ENCODE results near the gene PREB. TPM values are rescaled to one million over a fixed set of nuclear protein-coding genes. Genes with fewer than 3 reads are reported as not detected.

The PREB gene
- total RNA-seq, 4 donors from 2014 or later = 45.5 to 77.9 (median 53.9) TPM

DNA sequence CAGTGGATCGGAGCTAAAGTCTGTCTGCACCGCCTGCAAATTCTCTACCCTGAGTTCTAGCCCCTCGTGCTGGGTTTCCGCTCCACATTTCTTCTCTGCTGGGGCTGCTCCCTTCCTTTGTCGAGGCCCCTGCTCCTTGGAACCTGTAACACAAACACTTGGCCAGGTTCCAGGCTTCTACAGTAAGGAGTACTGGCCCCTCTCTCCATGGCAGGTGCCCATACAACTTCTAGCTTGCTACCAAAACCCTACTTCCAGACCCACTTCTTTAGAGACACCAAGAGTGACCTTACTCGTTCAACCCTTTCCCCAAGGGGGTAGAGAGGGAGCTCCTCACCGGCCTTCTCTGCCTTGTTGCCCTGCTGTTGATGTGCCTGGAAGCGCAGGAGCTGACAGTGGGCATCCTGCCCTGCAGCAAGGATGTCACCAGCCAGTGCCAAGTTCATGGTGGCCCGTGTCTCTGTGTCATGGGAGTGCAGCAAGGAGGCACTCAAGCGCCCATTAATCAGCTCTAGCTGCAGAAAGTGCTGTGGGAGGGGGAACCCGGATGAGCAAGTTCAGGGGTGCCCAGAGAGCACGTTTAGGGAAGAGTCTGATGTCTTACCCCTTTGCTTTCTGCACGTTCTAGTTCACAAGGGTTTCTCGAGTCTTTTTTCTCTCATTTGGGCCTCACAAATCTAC is 1.1 kb downstream of the PREB start:
- H3K27me3 ChIP-seq = no peaks in the 10 kb centered on the region
- H3K9me3 ChIP-seq = no peaks in the 10 kb centered on the region
- peak overlapping the region; percentile 62 to 97 (median 94) for H3K4me3 ChIP-seq
- no peak for DNase-seq
- H3K4me1 ChIP-seq = peaks cover 12 to 28% (median 13%) of the 10 kb centered on the region in 3 donors
- peaks cover 15 to 39% (median 22%) of the 10 kb centered on the region in 3 donors for H3K36me3 ChIP-seq
- intact Hi-C loops (cut with DNase I) = no loop called here
- peak overlapping the region in 3 of 4 donors; percentile 86 to 95 (median 89) for H3K27ac ChIP-seq
- WGBS, 2 donors = 39 to 41% methylated on average over 14 of the region's 14 CpGs
- TF ChIP-seq, protein P1, sequence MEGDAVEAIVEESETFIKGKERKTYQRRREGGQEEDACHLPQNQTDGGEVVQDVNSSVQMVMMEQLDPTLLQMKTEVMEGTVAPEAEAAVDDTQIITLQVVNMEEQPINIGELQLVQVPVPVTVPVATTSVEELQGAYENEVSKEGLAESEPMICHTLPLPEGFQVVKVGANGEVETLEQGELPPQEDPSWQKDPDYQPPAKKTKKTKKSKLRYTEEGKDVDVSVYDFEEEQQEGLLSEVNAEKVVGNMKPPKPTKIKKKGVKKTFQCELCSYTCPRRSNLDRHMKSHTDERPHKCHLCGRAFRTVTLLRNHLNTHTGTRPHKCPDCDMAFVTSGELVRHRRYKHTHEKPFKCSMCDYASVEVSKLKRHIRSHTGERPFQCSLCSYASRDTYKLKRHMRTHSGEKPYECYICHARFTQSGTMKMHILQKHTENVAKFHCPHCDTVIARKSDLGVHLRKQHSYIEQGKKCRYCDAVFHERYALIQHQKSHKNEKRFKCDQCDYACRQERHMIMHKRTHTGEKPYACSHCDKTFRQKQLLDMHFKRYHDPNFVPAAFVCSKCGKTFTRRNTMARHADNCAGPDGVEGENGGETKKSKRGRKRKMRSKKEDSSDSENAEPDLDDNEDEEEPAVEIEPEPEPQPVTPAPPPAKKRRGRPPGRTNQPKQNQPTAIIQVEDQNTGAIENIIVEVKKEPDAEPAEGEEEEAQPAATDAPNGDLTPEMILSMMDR (IDR thresholded peaks at IDR 0.05) = no peak
- no peak for TF ChIP-seq POLR2A (IDR thresholded peaks at IDR 0.05)

DNA sequence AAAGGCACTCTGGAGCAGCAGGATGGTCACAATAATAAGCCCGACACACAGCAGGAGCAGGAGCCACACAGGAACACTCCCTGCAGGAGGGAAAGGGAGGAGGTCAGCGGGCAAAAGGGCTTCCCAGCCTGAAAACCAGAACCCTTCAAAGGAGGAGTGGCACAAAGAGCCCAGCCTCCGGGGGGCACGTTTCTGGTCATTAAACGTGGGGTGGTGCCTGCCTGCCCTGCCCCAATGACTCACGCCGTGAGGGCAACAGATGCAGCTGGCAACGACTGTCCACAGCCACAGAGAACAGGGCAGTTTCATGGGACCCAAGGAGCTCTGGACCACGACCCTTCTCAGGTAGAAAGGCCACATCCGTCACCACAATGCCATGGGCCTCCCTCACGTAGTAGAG is 3.0 kb downstream of the PREB start:
- H3K4me1 ChIP-seq = peaks cover 12 to 28% (median 13%) of the 10 kb centered on the region in 3 donors
- DNase-seq = no peak
- TF ChIP-seq, protein P1 (IDR thresholded peaks at IDR 0.05) = no peak
- no peak for TF ChIP-seq POLR2A (IDR thresholded peaks at IDR 0.05)
- peaks cover 15 to 39% (median 22%) of the 10 kb centered on the region in 3 donors for H3K36me3 ChIP-seq
- intact Hi-C loops (cut with DNase I) = no loop called here
- no peaks in the 10 kb centered on the region for H3K9me3 ChIP-seq
- H3K4me3 ChIP-seq = no peak overlapping the region
- 72 to 89% methylated on average over 7 to 8 of the region's 11 CpGs for whole genome bisulfite sequencing, 2 donors
- no peak overlapping the region for H3K27ac ChIP-seq
- no peaks in the 10 kb centered on the region for H3K27me3 ChIP-seq

DNA sequence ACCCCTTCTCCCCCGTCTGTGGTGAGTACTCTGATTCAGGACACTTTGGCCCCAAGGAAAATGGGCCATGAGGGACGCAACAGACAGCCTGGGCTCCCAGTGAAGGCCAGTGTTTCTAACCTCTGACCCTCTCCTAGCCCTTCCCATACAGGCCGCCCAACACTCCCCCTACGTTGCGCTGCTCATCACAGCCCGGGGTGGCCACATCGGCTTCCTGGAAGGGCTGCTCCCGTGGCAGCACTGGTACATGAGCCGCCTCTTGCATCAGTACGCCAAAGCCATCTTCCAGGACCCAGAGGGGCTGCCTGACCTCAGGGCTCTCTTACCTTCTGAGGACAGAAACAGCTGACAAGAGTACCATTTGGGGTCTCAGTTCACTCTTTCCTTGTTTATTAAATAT is 4.0 kb downstream of the PREB start:
- no peak overlapping the region for H3K27ac ChIP-seq
- 87 to 90% methylated on average over 4 to 9 of the region's 10 CpGs for WGBS, 2 donors
- intact Hi-C loops (cut with DNase I) = no loop called here
- no peaks in the 10 kb centered on the region for H3K27me3 ChIP-seq
- no peak overlapping the region for H3K4me3 ChIP-seq
- H3K4me1 ChIP-seq = peaks cover 12 to 28% (median 13%) of the 10 kb centered on the region in 3 donors
- TF ChIP-seq POLR2A (IDR thresholded peaks at IDR 0.05) = no peak
- TF ChIP-seq, protein P1 (IDR thresholded peaks at IDR 0.05) = no peak
- peaks cover 15 to 39% (median 22%) of the 10 kb centered on the region in 3 donors for H3K36me3 ChIP-seq
- no peak for DNase-seq
- no peaks in the 10 kb centered on the region for H3K9me3 ChIP-seq

DNA sequence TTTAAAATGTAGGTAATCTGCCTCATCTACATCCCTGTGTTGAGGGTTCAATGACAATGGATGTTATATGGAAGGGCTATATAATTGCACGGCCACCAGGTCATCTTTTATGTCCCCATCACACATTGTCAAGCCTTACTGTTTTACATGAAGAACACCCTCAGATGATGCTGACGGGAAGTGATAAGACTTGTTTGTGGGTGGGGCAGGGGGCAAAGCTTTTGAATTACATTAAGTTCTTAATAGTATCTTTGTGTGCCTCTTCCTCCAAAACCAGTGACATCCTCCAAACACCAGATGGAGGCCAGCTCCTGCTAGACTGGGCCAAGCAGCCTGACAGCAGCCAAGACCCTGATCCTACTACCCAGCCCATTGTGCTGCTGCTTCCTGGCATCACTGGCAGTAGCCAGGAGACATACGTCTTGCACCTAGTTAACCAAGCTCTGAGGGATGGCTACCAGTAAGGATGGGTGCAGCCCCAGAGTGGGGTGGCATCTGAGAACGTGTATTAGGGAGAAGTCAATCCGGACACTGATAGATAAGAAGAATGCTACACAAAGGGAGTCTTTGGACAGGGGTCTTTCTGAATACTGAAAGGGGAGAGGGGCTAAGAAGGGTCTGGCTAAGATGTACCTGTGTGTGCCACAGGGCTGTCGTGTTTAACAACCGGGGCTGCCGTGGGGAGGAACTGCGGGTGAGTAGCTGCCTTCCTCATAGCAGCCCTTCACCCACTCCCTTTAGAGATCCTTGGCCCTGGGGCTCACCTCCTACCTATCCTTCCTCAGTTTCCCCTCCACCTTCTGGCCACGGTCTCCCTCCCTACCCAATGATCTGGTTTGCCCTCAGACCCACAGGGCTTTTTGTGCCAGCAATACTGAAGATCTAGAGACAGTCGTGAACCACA is 5.5 kb downstream of the PREB start:
- intact Hi-C loops (cut with DNase I) = no loop called here
- Histone ChIP-seq H3K27me3 (no peaks in the 10 kb centered on the region), H3K4me3 (no peak overlapping the region), H3K27ac (no peak overlapping the region), H3K4me1 (peaks cover 12 to 24% (median 14%) of the 10 kb centered on the region in 3 donors), H3K36me3 (peaks cover 15 to 39% (median 22%) of the 10 kb centered on the region in 3 donors), H3K9me3 (no peaks in the 10 kb centered on the region)
- WGBS, 2 donors = 81 to 83% methylated on average over 10 to 11 of the region's 11 CpGs
- DNase-seq = no peak
- TF ChIP-seq, protein P1 (IDR thresholded peaks at IDR 0.05) = no peak
- no peak for TF ChIP-seq POLR2A (IDR thresholded peaks at IDR 0.05)
